GM18858 (cell line): ENCODE measurements around the gene IRAK3.
A peak's percentile ranks its signal among the peaks of the same experiment; 100 is the strongest.

Experiments
- ATAC-seq: cut with Tn5 transposase; IDR thresholded peaks from one replicate; pipeline ENCODE4 v1.9.1; 2021; ENCODE audit not compliant: unreplicated experiment

The IRAK3 gene

GRCh38 chr12:66302827-66303169 lies 113.8 kb downstream of the IRAK3 start:
- no peak for ATAC-seq

DNA sequence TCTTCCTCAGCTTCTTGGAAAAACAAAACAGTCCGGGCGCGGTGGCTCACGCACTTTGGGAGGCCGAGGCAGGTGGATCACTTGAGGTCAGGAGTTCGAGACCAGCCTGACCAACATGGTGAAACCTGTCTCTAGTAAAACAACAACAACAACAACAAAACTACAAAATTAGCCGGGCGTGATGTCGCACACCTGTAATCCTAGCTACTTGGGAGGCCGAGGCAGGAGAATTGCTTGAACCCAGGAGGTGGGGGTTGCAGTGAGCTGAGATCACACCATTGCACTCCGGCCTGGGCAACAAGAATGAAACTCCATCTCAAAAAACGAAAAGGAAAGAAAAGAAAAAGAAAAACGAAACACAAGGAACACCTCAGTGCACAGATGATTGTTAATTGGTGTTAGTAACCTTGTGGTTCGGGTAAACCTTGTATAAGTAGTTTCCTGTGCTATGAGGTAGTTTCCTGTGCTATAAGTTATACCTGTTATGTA lies 114.3 kb downstream of the IRAK3 start:
- peak; percentile 38 for ATAC-seq
